Cardiac septum (tissue), 1 donor: ENCODE data around the gene ZC3H11A. TPM values are rescaled to one million over a fixed set of nuclear protein-coding genes. Genes with fewer than 3 reads are reported as not detected.
"Not testable (repeated sequence)": the region's sequence is repeated elsewhere in the genome, so short reads cannot be mapped to it uniquely, and the experiment has no call there.

ENCODE experiments used
- DNase-seq: peaks from one replicate; pipeline ENCODE4 v3.0.0-alpha.2; 2020; ENCODE audit warnings: low spot score
- intact Hi-C: fragments of 100-400 bp; cut with DNase I; formaldehyde crosslinking; loops from one replicate; pipeline ENCODE4 v1.14.0; 2022
- total RNA-seq: library from RNA; stranded (reverse); fragmentation: NEBNext Ultra II Directional; extraction: Animal tissue kit (Norgen Biotek cat#: 25700); gene quantifications from one replicate; pipeline ENCODE4 v1.2.1, GENCODE V29; 2021
- donor health status: DM: no; HTN: no; CAD: no.

Gene ZC3H11A
- total RNA-seq, 1 donor from 2014 or later, result 46.9 TPM

GRCh38 chr1:203828002-203828401, 32.6 kb downstream of the ZC3H11A start:
- no peak for DNase-seq
- intact Hi-C loops, result no loop called here

GRCh38 chr1:203828503-203828902, 33.1 kb downstream of the ZC3H11A start:
- intact Hi-C loops, result no loop called here
- no peak for DNase-seq

GRCh38 chr1:203829247-203829646, 33.8 kb downstream of the ZC3H11A start:
- DNase-seq, intact Hi-C loops: not testable (repeated sequence)

DNA sequence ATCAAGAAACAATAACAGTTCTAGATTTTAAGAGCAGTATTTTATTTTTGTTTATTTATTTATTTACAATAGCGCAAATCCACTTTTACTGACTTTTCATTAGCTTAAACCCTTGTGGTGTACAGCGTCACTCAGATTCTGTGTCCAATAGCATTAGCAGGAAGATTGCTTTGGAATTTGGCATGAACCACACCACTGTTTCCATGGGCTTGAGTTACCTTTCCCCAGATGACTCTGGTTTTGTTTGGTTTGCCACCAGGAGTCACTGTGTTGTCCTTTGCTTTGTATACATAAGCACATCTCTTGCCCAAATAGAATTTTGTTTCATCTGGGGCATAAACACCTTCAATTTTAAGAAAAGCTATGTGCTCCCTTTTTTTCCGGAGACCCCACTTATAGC, 40.1 kb downstream of the ZC3H11A start:
- no peak for DNase-seq
- intact Hi-C loops, result no loop called here

GRCh38 chr1:203839081-203839480, 43.7 kb downstream of the ZC3H11A start:
- no peak for DNase-seq
- intact Hi-C loops, result no loop called here

DNA sequence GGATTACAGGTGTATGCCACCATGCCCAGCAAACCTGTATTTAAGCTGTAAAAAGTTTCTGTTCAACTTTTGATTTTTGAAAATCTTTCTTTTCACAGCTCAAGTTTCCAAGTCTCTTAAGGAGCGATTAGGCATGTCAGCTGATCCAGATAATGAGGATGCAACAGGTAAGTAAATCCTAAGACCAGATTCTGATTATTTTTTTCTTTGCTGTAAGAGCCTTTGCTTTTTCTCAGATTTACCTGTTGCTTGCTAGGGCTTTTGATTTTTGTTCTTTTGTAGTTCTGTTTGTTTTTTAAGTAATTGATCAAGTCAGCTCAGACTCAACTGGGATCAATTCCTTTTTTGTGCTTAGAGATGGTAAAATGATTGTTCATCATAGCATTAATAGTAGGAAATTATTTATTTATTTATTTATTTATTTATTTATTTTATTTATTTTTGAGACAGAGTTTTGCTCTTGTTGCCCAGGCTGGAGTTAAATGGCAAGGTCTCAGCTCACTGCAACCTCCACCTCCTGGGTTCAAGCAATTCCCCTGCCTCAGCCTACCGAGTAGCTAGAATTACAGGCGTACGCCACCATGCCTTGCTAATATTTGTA, 44.9 kb downstream of the ZC3H11A start:
- DNase-seq, result no peak
- intact Hi-C loops, result no loop called here

DNA sequence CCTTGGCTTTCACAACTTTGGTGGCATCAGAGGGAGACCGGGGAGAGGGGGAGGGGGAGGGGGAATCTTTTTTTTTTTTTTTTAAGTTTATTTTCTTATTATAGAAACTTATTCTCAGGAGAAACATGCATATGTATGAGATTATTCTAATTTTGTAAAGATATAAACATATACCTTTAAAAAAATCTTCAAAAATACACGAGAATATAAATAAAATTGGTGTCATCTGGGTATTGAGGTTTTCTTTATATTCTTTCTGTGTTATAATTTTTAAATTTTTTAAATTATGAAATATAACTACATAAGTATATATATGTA, 47.1 kb downstream of the ZC3H11A start:
- no peak for DNase-seq
- intact Hi-C loops, result no loop called here

DNA sequence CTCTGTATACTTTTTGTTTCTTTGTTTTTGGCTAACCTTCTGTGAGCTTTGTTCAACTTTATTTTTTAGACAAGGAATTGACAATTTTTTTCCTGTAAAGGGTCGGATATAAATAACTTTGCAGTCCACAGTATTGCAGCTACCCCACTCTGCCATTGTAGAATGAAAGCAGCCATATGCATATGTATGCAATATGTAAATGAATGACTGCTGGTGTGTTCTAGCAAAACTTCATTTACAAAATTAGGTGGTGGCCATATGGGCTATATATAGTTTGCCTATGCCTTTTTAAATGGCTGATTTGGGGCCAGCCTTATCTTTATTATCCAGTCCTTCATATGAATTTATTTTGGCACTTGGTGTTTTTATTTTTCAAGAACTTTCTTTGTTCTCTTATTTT, 48.0 kb downstream of the ZC3H11A start:
- intact Hi-C loops, result no loop called here
- no peak for DNase-seq

Other genes starting within 250 kb of the ZC3H11A start
- gene ATP2B4, start 168.8 kb upstream of the ZC3H11A start, total RNA-seq, result 227 TPM
- gene LAX1, start 30.4 kb upstream of the ZC3H11A start, total RNA-seq, result 0.40 TPM
- gene ZBED6, start within 50 bp of the ZC3H11A start, total RNA-seq, result 18.4 TPM
- gene SNRPE, start 66.0 kb downstream of the ZC3H11A start, total RNA-seq, result 47.8 TPM